NCI-H446 treated with DMSO at 0.1 percent for 48 hours (cell line): Measurements from ENCODE around the gene TESK2.
"Not testable (repeated sequence)": the region's sequence is repeated elsewhere in the genome, so short reads cannot be mapped to it uniquely, and the experiment has no call there.

ENCODE experiments used
- DNase-seq: peaks from one replicate; lab custom pipeline; 2025; lab: John Stamatoyannopoulos, UW

The TESK2 gene

DNA sequence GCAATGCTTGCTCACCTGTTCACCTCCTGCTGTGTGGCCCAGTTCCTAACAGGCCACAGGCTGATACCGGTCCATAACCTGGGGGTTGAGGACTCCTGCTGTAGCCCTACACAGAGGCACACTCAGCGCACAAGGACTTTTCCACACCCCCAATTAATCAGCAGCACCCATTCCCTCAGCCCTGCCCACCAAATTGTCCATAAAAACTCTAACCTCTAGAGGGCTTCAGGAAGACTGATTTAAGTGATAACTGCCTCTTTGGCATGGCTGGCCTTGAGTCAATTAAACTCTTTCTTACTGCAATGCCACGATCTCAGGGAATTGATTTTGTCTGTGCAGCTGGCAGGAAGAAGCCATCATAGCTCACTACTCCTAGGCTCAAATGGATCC, 79.5 kb downstream of the TESK2 start:
- no peak for DNase-seq

DNA sequence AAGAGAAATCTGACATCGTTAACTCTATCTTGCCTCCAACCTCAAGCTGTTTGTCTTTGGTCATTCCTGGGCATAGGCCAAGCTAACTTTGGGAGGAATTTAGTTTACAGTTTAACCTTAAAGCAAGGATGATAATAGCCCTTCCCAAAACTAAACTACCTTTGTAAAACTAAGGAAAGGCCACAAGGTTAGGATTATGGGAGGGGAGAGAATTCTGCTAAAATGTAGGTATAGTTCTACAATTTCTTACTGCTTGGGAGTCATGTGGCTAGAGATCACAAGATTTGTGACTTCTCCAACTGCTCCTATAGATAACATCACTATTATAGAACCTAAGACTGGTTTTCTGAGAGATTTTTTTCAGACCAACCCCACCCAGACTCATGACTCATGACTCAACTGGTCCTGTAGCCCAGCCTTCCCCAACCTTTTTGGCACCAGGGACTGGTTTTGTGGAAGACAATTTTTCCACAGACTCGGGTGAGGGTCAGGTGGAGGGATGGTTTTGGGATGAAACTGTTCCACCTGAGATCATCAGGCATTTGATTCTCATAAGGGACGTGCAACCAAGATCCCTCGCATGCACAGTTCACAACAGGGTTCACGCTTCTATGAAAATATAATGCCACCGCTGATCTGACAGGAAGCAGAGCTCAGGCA, 80.0 kb downstream of the TESK2 start:
- no peak for DNase-seq

DNA sequence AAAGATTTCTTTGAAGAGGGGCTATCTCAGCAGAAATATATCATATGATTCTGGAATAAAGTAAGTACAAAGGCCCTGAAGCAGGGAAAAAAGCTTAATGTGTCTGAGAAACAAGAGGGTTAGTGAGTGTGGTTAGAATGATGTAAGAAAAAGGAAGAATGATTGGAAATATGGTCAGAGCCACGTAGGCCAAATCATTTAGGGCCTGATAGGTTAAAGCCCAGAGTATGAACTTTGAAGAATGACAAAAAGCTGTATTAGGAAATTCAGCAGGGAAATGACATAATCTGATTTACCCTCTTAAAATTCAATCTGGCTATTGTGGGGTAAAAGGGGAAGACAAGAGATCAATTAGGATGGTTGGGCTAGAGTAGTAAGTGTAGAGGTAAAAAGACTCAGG, 81.7 kb downstream of the TESK2 start:
- DNase-seq, result no peak

DNA sequence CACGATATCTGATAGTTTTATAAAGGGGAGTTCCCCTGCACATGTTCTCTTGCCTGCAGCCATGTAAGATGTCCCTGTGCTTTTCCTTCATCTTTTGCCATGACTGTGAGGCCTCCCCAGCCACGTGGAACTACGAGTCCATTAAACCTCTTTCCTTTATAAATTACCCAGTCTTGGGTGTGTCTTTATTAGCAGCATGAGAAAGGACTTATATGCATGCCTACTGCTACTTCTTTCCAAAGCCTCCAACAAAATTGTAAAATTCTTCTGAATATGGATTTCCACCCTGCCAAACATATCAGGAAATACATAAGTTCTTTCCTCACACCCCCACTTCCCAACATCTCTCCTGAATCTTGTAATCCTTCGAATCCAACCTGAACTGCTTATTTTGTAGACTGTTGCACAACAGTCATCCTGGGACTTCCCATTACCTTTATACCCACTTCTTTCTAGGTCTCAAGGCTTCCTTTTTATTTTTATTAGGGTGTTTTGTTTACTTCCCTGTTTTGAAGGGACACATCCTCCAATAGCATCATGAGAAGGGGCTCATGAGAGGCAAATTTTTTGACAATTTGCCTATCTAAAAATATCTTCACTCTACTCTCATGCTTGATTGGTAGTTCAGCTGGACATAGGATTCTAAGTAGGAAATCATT, 83.2 kb downstream of the TESK2 start:
- DNase-seq, result no peak

DNA sequence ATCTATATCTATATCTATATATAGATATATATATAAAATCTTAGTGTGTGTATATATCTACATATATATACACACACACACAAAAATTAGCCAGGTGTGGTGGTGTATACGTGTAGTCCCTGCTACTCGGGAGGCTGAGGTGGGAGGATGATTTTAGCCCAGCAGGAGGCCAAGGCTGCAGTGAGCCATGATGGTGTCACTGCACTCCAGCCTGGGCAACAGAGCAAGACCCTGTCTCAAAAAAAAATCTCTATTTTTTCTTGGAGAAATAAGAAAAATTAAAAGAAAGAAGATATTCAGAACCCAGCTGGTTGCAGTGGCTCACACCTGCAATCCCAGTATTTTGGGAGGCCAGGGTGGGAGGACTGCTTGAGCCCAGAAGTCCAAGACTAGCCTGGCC, 85.3 kb downstream of the TESK2 start:
- no peak for DNase-seq

DNA sequence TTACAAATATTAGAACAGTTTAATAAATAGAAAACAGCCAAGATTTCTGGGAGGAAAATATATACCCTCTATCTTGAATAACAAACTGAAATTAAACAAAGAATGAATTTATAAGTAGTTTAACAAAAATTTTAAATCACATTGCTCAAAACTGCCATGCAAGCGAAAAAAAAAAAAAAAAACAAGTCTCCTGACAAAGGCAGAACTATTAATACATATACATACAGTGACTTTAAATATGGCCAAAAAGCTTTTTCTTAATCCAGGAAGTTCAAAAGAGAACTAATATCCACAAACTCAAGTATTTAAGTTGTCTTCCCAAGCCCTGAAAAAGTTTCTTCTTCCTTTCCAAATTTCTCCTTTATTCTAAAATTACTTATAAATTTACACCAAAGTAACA, 87.2 kb downstream of the TESK2 start:
- DNase-seq, result no peak

DNA sequence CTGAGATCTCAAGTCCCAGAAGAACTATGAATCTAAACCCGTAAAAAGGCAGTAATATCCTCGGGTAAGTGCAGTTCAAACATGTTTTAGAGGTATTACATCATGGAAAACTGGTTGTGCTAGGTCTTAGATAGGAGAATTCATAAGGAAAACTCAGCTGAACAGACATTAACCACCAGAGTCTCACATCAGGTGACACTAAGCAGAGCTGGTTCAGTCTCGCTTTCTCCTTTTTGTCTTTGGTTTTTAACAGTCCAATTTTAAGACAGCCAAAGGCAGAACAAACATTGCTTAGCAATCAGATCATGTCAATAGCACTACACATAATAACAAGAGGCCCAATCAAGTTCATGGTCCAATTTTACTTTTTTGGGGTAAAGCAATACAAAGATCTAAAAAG, 87.7 kb downstream of the TESK2 start:
- DNase-seq, result no peak

DNA sequence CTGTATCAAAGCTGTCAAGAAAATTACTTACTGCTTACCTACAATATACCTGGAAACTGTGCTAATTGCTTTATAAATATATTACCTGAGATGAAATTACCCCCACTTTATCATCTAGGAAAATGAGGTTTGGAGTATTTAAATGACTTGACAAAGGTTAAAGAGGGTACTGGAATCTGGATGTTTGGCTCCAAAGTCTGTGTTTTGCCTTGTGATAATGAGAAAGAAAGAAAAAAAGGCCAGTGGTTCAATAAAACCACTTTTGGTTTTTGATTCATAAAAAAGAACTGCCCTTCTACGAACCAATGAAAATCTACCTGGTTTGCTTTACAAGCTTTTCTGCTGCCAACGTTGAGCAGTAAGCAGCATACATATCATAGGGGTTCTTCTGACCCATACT, 89.4 kb downstream of the TESK2 start:
- no peak for DNase-seq

DNA sequence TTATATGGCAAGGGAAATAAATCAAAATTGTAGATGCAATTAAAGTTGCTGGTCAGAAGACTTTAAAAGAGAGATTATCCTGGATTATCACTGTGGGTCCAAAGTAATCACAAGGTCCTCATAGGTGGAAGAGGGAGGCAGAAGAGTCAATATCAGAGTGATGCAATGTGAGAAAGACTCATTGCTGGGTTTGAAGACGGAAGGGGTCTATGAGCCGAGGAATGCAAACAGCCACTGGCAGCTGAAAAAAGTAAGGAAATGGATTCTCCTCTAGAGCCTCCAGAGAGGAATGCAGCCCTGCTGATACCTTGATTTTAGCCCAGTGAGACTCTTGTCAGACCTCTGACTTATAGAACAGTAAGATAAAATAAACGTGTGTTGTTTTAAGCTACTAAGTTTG, 90.9 kb downstream of the TESK2 start:
- no peak for DNase-seq

DNA sequence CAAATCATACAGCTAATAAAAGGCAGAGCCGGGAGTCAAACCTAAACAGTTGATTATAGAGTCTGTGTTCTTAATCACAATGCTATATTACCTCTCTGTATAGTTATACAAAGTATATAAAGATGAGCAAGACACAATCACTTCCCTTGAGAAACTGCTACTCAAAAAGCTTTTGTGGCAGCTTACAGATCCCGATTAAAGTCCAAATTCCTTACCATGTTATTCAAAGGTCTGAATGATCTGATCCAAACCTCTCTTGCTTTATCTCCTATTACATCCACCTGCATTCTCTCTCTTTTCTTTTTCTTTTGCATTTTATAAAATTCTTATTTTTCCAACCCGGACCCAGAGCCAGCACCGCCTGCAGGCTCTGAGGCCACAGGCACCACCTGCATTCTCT, 93.7 kb downstream of the TESK2 start:
- no peak for DNase-seq

DNA sequence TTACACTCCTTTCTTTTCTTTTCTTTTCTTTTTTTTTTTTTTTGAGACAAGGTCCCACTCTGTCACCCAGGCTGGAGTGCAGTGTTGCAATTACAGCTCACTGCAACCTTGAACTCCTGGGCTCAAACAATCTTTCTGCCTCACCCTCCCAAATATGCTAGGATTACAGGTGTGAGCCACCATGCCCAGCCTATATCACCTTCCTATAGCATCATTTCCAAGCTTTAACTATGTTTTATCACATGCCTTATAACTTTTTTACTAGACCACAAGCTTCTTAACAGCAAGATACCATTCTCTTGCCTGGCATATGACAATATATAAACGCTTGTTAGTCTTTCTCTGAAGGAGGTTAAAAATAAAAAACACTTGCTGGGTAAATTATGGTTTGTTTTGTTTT, 95.4 kb downstream of the TESK2 start:
- no peak for DNase-seq

DNA sequence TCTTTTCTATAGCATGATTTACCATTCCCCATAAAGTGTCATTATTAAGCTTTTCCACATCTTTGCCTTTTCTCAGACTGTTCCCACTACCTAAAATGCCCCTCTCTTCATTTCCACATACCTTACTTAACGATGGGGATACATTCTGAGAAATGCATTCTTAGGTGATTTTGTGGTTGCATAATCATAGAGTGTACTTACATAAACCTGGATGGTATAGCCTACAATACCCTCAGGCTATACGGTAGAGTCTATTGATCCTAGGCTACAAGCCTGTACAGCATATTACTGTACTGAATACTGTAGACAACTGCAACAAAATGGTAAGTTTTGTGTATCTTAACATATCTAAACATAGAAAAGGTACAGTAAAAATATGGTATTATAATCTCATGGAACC, 95.9 kb downstream of the TESK2 start:
- DNase-seq, result no peak

DNA sequence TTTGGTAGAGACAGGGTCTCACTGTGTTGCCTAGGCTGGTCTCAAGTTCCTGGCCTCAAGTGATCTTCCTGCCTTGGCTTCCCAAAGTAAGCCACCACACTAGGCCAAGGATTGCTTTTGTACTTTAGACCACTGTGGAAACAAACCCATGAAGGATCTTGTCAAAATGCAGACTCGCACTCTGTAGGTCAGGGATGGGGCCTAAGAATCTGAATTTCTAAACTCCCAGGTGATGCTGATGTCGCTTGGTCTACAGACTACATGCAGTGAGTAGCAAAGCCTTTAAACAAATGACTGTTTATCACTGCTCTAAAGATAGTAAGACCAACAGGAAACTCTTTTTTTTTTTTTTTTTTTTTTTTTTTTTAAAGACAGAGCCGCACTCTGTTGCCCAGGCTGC, 96.6 kb downstream of the TESK2 start:
- DNase-seq, result no peak

DNA sequence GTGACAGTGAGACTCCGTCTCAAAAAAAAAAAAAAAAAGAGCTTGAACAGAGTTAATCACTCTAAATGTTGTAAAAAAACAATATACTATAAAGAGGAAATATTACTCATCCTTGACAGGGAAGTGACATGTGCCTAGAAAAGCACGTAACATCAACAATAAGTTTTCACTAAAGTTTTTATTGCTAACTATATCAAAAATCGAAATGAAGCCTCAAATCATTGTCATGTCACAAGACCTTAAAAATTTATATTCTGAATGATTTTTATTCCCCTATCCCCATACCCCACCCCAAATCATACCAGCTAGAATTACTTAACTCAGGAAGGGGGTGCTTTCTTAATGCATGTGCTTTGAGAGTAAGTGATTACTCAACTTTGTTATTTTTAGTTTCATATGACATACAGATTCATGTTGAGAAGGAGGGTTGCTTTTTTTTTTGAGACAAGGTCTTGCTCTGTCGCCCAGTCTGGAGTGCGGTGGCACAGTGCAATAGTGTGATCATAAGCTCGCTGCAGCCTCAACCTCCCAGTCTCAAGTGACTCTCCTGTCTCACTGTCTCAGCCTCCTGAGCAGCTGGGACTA, 97.2 kb downstream of the TESK2 start:
- DNase-seq, result no peak

DNA sequence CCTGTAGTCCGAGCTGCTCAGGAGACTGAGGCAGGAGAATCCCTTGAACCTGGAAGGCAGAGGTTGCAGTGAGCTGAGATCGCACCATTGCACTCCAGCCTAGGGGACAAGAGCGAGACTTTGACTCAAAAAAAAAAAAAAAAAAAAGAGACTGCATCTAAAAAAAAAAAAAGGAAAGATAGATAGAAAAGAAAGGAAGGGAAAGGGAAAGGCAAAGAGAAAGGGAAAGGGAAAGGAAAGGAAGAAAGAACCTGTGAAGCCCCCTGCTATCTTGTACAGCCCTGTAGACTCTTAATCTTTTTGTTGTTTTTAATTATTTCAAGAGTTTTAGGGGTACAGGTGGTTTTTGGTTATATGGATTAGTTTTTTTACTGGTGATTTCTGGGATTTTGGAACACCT, 104.7 kb downstream of the TESK2 start:
- no peak for DNase-seq

DNA sequence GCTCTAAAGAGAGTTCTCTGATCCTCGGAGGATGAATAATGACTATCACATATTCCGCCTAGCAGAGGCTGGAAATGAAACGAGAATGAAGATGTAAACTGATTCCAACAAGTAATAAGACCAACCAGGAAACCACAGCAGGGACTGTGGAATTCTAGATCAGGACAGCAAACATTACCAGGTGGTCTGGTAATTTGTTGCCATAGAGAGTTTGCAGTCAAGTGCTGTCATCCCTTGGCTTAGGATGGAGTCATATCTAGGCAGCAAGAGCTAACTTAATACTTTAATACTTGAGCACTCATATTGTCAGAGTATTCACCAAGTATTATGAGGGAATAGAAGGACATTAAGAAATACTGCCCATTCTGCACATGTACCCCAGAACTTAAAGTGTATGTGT, 105.7 kb downstream of the TESK2 start:
- no peak for DNase-seq

DNA sequence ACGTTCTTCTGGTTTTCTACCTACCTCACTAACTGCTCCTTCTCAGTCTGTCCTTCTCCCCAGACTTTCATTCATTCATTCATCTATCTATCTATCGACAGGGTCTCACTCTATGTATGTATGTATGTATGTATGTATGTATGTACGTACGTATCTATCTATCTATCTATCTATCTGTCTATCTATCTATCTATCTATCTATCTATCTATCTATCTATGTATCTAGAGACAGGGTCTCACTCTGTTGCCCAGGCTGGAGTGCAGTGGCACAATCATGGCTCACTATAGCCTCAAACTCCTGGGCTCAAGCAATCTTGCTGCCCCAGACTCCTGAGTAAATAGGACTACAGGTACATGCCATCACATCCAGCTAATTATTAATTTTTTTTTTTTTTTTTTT, 106.8 kb downstream of the TESK2 start:
- not testable (repeated sequence) for DNase-seq

DNA sequence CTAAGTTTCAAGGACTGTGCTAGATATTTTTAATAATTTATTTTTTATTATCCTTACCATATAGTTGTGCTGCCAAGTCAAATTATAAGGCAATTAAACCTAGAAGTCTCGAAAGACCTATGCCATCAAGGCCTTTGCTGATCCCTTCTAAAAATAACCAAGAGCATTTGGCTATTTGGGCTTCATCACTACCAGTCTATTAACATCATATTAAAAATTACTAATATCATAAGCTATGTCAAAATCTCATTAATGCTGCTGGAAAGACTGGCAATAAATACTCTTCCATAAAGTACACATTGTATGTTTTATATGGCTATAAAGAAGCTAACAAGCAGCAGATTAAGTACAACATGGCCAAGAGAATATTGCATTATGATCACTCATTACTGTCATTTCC, 107.8 kb downstream of the TESK2 start:
- no peak for DNase-seq

DNA sequence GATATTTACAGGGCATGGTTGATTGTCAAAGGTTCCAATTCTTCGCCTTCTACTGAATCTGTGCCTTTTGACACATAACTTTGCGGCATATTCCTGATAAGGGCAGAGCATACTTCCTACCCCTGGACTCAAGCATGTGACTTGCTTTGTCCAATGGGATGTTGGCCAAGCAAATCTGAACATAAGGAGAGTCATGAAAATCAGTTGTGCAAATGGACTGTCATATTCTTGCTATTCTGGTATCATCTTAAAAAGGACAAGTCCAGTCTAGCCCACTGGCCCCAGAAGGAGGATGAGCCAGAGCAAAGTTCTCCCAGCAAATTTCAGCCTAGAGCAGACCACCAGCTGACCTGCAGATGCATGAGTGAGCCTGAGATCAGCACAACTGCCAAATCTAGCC, 109.7 kb downstream of the TESK2 start:
- no peak for DNase-seq

DNA sequence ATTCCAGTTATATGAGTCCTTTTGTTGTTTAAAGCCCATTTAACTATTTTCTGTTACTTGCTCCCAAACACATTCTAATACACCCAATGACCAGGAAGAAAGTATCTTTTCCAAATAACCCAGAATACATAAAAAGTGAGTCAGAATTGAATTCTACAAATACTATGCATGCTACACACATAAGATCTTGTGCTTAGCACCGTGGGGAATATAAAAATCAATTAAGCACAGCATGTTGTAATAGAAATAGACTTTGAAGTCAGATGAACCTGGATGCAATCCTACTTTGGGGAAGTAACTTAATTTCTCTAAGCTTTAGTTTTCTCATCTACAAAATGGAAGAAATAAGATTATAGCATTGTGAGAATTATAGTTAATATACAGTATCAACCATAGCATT, 110.2 kb downstream of the TESK2 start:
- no peak for DNase-seq

DNA sequence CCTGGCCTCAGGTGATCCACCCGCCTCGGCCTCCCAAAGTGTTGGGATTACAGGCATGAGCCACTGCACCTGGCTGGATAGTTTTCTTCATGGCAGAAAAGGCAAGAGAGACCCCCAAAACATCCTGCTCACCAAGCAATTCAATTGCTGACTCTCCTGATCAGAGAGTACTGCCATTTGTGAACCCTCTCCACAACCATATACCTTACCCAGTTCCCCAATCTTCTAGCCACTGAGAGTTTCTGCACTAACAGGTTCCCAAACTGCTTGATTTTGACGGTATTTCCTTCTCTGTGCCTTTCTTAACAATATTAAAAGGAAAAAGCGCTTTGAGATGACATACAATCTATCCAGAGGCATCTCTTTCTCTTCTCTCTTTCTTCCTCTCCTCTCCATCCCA, 110.8 kb downstream of the TESK2 start:
- no peak for DNase-seq

DNA sequence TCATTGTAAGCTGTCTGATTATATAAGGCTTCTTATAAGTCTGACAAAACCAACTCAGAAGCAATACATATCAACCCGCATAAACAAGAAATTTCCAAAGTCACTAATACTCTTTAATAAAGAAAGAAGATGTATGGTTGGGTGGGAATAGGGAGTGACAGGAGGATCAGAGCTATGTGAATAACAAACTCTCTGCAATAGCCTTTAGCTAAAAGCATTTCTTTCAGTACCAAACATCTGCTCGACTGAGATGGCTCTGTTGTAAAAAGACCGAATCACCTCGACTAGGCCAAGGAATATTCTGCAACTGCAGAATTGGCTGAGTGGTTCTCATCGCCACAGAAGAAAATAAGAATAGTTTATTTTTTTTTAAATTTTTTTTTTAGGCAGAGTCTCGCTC, 111.4 kb downstream of the TESK2 start:
- no peak for DNase-seq

DNA sequence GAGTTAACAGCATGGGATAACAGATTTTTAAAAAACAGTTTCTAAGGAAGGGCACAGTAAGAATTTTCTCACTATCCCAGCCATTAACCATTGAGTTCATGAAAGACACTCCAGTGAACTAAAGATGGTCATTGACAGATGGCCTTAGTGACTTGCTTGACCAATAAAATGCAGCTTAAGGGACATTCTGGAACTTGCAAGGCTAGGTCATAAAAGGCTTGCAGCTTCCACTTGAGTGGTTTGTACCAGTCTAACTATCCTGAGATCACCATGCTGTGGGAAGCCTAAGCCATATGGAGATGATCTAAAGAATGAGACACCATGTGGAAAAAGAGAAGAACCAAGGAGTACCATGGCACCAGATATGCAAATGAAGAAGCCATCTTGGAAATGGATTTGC, 112.8 kb downstream of the TESK2 start:
- no peak for DNase-seq
